Measurements from ENCODE around the gene ENGASE. TPM values are rescaled to one million over a fixed set of nuclear protein-coding genes. Genes with fewer than 3 reads are reported as not detected.

The ENGASE gene
- total and polyA plus RNA-seq, 2 of the 8 experiments (the other 6 are each of a cell fraction or from before 2014, with no cell fraction given) = 9.3 to 36.1 TPM

DNA sequence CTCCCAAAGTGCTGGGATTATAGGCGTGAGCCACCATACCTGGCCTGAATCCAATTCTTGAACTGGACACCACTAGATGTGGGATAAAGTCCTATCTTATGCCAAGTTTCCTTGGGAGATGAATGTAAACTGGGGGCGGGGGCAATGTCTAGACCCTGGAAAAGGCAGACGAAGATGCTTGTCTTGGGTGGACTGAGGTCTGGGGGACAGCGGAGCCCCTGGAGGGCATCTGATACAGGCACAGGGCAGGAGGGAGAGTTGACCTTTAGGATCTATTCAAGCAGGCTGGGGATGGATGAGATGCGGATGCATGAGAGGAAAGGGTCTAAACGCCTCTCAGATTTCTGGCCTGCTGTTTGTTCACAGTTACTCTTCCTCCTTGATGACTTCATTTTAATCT is 38.9 kb upstream of the ENGASE start:
- Histone ChIP-seq H3K79me2 (ENCODE audit: control insufficient read depth in 1 of 2, insufficient read depth in 2 of 2, low read length in 2 of 2) (no peaks in the 10 kb centered on the region), H3K56ac (replicated peaks; ENCODE audit: insufficient read length, low read depth, low read length) (no peak overlapping the region), H2BK5ac (ENCODE audit: low read depth, low read length) (no peak overlapping the region), H2BK20ac (ENCODE audit: low read length) (no peak overlapping the region), H3K79me1 (ENCODE audit: low read depth, low read length) (no peaks in the 10 kb centered on the region), H2BK12ac (ENCODE audit: low read depth, low read length) (no peak overlapping the region), H2BK120ac (replicated peaks; ENCODE audit: low read depth, low read length) (no peak overlapping the region), H3K4ac (replicated peaks; ENCODE audit: insufficient read length, low read depth, low read length) (no peak overlapping the region), H3K23me2 (ENCODE audit: low read depth, low read length) (no peaks in the 10 kb centered on the region), H4K8ac (ENCODE audit: extremely low read depth, insufficient read depth, low read length) (no peak overlapping the region), H2AFZ (ENCODE audit: low read length) (no peak overlapping the region), H3K27me3 (replicated peaks in 1 of 4; ENCODE audit: control insufficient read depth in 3 of 4, extremely low read depth in 1 of 4, insufficient read depth in 3 of 4, low read length in 3 of 4) (peaks cover 0 to 3% (median 1%) of the 10 kb centered on the region in 4 experiments; a peak in 3 of 7 replicates), H3K4me1 (replicated peaks in 1 of 4; ENCODE audit: control insufficient read depth in 3 of 4, insufficient read depth in 4 of 4, low read length in 3 of 4) (no peaks in the 10 kb centered on the region), H3K9me3 (ENCODE audit: insufficient read depth in 2 of 2, low read depth in 1 of 2, low read length in 1 of 2) (no peaks in the 10 kb centered on the region), H4K5ac (ENCODE audit: insufficient read length, low read depth, low read length) (no peak overlapping the region), H3K36me3 (ENCODE audit: control insufficient read depth in 2 of 4, insufficient read depth in 4 of 4, low read length in 3 of 4) (no peaks in the 10 kb centered on the region), H2AK5ac (ENCODE audit: low read depth, low read length) (no peak overlapping the region), H3K23ac (ENCODE audit: insufficient read length) (no peak overlapping the region), H4K91ac (replicated peaks; ENCODE audit: insufficient read length, low read length) (no peak overlapping the region), H3K27ac (ENCODE audit: low read depth, low read length) (no peak overlapping the region), H3K4me3 (ENCODE audit: extremely low read depth in 1 of 4, insufficient read depth in 2 of 4, low read depth in 3 of 4, low read length in 4 of 4) (no peak overlapping the region), H2BK15ac (ENCODE audit: low read length) (no peak overlapping the region), H3K14ac (ENCODE audit: insufficient read length) (no peak overlapping the region), H3K9ac (replicated peaks in 1 of 4; ENCODE audit: extremely low read depth in 1 of 4, low read depth in 3 of 4, low read length in 3 of 4) (no peak overlapping the region), H4K20me1 (replicated peaks in 1 of 2; ENCODE audit: control insufficient read depth in 1 of 2, insufficient read depth in 2 of 2, low read length in 2 of 2) (peaks cover 0 to 2% of the 10 kb centered on the region in 2 experiments), H3K18ac (ENCODE audit: extremely low read depth, low read length) (no peak overlapping the region), H3K4me2 (ENCODE audit: insufficient read depth in 1 of 2, low read depth in 2 of 2, low read length in 2 of 2) (no peak overlapping the region)
- no peak for DNase-seq (ENCODE audit: low read depth in 1 of 2, low spot score in 2 of 2)
- ChIA-PET CTCF (ENCODE audit: partially characterized antibody) (interaction anchor here (0.8 to 6.8 kb wide), 9 partner anchors 8 to 150 kb away, joined by 3 to 63 read pairs (median 5); no protein-coding TSS in a partner anchor), POLR2A (ENCODE audit: partially characterized antibody) (no interaction called here)
- no peak for FAIRE-seq
- 90% methylated on average over 6 of the region's 6 CpGs; no CpG with 5 or more reads in 1 of the 2 experiments for WGBS, 2 experiments (ENCODE audit: extremely low coverage in 1 of 2, insufficient coverage in 1 of 2, insufficient read length in 1 of 2, insufficient replicate concordance in 2 of 2, low coverage in 1 of 2, low lambda C conversion rate in 2 of 2, missing lambda C conversion rate in 1 of 2)
- TF ChIP-seq, protein P1, sequence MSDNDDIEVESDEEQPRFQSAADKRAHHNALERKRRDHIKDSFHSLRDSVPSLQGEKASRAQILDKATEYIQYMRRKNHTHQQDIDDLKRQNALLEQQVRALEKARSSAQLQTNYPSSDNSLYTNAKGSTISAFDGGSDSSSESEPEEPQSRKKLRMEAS (IDR thresholded peaks at IDR 0.05) = no peak
- TF ChIP-seq RNF2 (IDR thresholded peaks at IDR 0.05; ENCODE audit: borderline replicate concordance, low read depth, low read length, missing control alignments, poor library complexity, severe bottlenecking) = no peak
- TF ChIP-seq, protein P2, sequence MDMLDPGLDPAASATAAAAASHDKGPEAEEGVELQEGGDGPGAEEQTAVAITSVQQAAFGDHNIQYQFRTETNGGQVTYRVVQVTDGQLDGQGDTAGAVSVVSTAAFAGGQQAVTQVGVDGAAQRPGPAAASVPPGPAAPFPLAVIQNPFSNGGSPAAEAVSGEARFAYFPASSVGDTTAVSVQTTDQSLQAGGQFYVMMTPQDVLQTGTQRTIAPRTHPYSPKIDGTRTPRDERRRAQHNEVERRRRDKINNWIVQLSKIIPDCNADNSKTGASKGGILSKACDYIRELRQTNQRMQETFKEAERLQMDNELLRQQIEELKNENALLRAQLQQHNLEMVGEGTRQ (IDR thresholded peaks at IDR 0.05; ENCODE audit: low read length) = no peak
- TF ChIP-seq SIN3A (conservative IDR thresholded peaks at IDR 0.05 in 1 of 2, IDR thresholded peaks at IDR 0.05 in 1 of 2; ENCODE audit: low read depth in 1 of 2, low read length in 2 of 2) = no peak
- no peak for TF ChIP-seq BACH1 (IDR thresholded peaks at IDR 0.05; ENCODE audit: low read length)
- no peak for TF ChIP-seq TCF12 (IDR thresholded peaks at IDR 0.05; ENCODE audit: low read depth, low read length)
- no peak for TF ChIP-seq SIX5 (IDR thresholded peaks at IDR 0.05; ENCODE audit: low read depth, low read length)
- no peak for TF ChIP-seq SP2 (IDR thresholded peaks at IDR 0.05; ENCODE audit: low read length)
- TF ChIP-seq, protein P3, sequence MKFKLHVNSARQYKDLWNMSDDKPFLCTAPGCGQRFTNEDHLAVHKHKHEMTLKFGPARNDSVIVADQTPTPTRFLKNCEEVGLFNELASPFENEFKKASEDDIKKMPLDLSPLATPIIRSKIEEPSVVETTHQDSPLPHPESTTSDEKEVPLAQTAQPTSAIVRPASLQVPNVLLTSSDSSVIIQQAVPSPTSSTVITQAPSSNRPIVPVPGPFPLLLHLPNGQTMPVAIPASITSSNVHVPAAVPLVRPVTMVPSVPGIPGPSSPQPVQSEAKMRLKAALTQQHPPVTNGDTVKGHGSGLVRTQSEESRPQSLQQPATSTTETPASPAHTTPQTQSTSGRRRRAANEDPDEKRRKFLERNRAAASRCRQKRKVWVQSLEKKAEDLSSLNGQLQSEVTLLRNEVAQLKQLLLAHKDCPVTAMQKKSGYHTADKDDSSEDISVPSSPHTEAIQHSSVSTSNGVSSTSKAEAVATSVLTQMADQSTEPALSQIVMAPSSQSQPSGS (IDR thresholded peaks at IDR 0.05; ENCODE audit: low read length) = no peak
- TF ChIP-seq CREB1 (IDR thresholded peaks at IDR 0.05) = no peak
- no peak for TF ChIP-seq RAD21 (IDR thresholded peaks at IDR 0.05 in 1 of 2, conservative IDR thresholded peaks at IDR 0.05 in 1 of 2; ENCODE audit: low read depth in 2 of 2, low read length in 2 of 2)
